HUES6 (cell line): ENCODE measurements around the gene KRT17.
"Not testable (repeated sequence)": the region's sequence is repeated elsewhere in the genome, so short reads cannot be mapped to it uniquely, and the experiment has no call there.

Source experiments
- H3K27ac ChIP-seq: 2 replicates; pipeline ENCODE4 v1.7.0; 2013; ENCODE audit warnings: low read depth, mild to moderate bottlenecking, low read length, inconsistent platforms
- H3K27me3 ChIP-seq: 2 replicates; pipeline ENCODE4 v1.6.1; 2013; ENCODE audit warnings: low read length; ENCODE audit not compliant: control insufficient read depth, insufficient read depth
- H3K36me3 ChIP-seq: 2 replicates; pipeline ENCODE4 v1.6.1; 2013; ENCODE audit warnings: low read length; ENCODE audit not compliant: control insufficient read depth, insufficient read depth
- H3K4me1 ChIP-seq: 2 replicates; pipeline ENCODE4 v1.6.1; 2013; ENCODE audit warnings: low read length; ENCODE audit not compliant: control insufficient read depth, insufficient read depth
- H3K4me3 ChIP-seq: 2 replicates; pipeline ENCODE4 v1.5.1; 2013; ENCODE audit warnings: low read depth, low read length
- H3K9ac ChIP-seq: one replicate; pipeline ENCODE4 v1.6.1; 2013; ENCODE audit warnings: mild to moderate bottlenecking, low read length
- H3K9me3 ChIP-seq: 2 replicates; pipeline ENCODE4 v1.6.1; 2013; ENCODE audit warnings: low read depth, low read length; ENCODE audit not compliant: control insufficient read depth, insufficient read depth

Gene KRT17

GRCh38 chr17:41622340-41623183 lies 1.8 kb downstream of the KRT17 start:
- peaks cover 13% of the 10 kb centered on the region; the same call in 1 of the 2 replicates for H3K4me1 ChIP-seq
- not testable (repeated sequence) for H3K9me3 ChIP-seq, H3K9ac ChIP-seq, H3K27me3 ChIP-seq, H3K4me3 ChIP-seq, H3K27ac ChIP-seq, H3K36me3 ChIP-seq

DNA sequence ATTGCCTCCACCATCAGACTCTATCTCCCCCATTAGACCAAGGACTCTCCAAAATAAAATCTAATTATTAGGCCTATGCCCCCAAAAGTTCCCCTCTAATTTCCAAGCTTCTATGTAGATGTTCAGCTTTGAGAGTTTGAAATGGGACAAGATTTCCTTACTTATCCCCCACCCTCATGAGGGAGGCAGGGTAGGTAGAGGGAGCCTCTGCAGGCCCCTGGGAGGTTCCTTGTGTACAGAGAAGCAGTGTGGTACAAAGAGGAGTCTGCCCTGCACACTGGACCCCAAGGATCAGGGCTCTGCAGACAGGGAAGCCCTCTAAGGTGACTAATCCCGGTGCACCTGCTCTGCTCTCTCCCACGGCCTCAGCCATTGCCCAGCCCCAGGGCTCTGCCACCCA lies 2.5 kb downstream of the KRT17 start:
- H3K27me3 ChIP-seq, result no peaks in the 10 kb centered on the region
- no peaks in the 10 kb centered on the region for H3K9me3 ChIP-seq
- H3K4me3 ChIP-seq, result no peak overlapping the region
- H3K4me1 ChIP-seq, result peaks cover 13% of the 10 kb centered on the region; the same call in 1 of the 2 replicates
- no peak overlapping the region for H3K9ac ChIP-seq
- no peak overlapping the region for H3K27ac ChIP-seq
- H3K36me3 ChIP-seq, result no peaks in the 10 kb centered on the region

DNA sequence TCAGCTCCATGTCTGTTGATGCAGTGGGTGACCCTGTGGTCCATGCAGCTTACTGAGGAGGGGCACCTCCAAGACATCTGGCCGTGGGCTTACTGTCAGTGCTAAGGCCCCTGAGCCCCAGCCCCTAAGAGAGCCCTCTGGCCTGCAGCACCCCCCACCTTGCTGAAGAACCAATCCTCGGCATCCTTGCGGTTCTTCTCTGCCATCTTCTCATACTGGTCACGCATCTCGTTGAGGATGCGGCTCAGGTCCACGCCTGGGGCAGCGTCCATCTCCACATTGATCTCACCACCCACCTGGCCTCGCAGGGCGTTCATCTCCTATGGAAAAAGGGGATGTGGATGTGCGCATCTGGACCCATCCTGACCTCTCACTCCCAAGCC lies 2.9 kb downstream of the KRT17 start:
- H3K9ac ChIP-seq, H3K9me3 ChIP-seq, H3K4me3 ChIP-seq, H3K27ac ChIP-seq, H3K27me3 ChIP-seq, H3K36me3 ChIP-seq: not testable (repeated sequence)
- H3K4me1 ChIP-seq, result peaks cover 13% of the 10 kb centered on the region; the same call in 1 of the 2 replicates

- no peak overlapping the region for H3K9ac ChIP-seq
- H3K4me3 ChIP-seq, result no peak overlapping the region
- no peak overlapping the region for H3K27ac ChIP-seq
- H3K9me3 ChIP-seq, result no peaks in the 10 kb centered on the region
- H3K4me1 ChIP-seq, result peaks cover 13% of the 10 kb centered on the region; the same call in 1 of the 2 replicates
- no peaks in the 10 kb centered on the region for H3K36me3 ChIP-seq
- H3K27me3 ChIP-seq, result no peaks in the 10 kb centered on the region
These were observed 3.6 kb downstream of the KRT17 start for GRCh38 chr17:41620583-41621434.

- not testable (repeated sequence) for H3K36me3 ChIP-seq, H3K27ac ChIP-seq, H3K4me3 ChIP-seq, H3K27me3 ChIP-seq, H3K9me3 ChIP-seq, H3K9ac ChIP-seq
- H3K4me1 ChIP-seq, result peaks cover 13% of the 10 kb centered on the region; the same call in 1 of the 2 replicates
These were observed 4.3 kb downstream of the KRT17 start for GRCh38 chr17:41619927-41620582.

GRCh38 chr17:41619036-41619926 lies 5.1 kb downstream of the KRT17 start:
- no peak overlapping the region for H3K27ac ChIP-seq

DNA sequence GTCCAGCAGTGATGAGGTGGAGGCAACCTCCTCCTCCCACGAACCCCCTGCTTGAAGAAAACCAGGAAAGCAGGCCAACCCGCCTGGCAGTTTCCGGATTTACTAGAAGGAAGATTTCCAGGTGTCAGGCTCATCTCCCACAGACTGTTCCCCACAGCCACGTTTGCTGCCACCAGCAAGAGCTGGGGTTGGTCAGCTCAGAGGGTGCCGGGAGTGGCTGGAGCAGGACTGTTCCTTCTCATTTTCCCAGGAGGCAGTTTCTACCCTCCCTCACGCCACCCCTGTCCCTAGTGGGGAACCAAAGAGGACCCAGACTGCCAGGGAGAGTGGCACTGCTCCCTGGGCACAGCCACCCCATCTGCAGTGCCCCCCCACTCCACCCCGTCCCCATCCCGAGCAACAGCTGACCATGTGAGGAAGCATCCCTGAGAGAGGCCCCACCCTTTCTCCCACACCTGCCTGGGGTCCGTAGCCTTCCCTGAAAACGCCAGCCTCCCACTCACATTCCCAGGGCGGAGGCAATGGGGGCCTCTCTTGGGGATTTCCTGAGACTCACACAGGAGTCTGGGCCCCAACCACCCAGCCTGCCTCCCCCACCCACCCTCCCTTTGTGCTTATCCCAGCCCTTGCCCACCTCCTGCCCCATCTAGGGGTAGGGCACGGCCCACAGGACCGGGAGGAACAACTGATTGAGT lies 5.9 kb downstream of the KRT17 start:
- Histone ChIP-seq H3K4me3 (no peak overlapping the region), H3K27ac (no peak overlapping the region), H3K9ac (no peak overlapping the region), H3K27me3 (no peaks in the 10 kb centered on the region), H3K36me3 (no peaks in the 10 kb centered on the region), H3K4me1 (peaks cover 13% of the 10 kb centered on the region; the same call in 1 of the 2 replicates), H3K9me3 (no peaks in the 10 kb centered on the region)

More at GRCh38 chr17:41619036-41619926, 5.1 kb downstream of the KRT17 start:
- peaks cover 13% of the 10 kb centered on the region; the same call in 1 of the 2 replicates for H3K4me1 ChIP-seq
- no peaks in the 10 kb centered on the region for H3K27me3 ChIP-seq
- no peak overlapping the region for H3K9ac ChIP-seq
- H3K4me3 ChIP-seq, result no peak overlapping the region
- H3K9me3 ChIP-seq, result no peaks in the 10 kb centered on the region
- no peaks in the 10 kb centered on the region for H3K36me3 ChIP-seq

GRCh38 chr17:41617698-41618097 lies 6.7 kb downstream of the KRT17 start:
- Histone ChIP-seq H3K9ac (no peak overlapping the region), H3K27ac (no peak overlapping the region), H3K9me3 (no peaks in the 10 kb centered on the region), H3K4me3 (no peak overlapping the region), H3K27me3 (no peaks in the 10 kb centered on the region; the same call in 1 of the 2 replicates), H3K36me3 (no peaks in the 10 kb centered on the region), H3K4me1 (peaks cover 8% of the 10 kb centered on the region; the same call in 1 of the 2 replicates)

GRCh38 chr17:41617136-41617535 lies 7.2 kb downstream of the KRT17 start:
- Histone ChIP-seq H3K4me1 (peaks cover 7% of the 10 kb centered on the region; the same call in 1 of the 2 replicates), H3K27me3 (no peaks in the 10 kb centered on the region; the same call in 1 of the 2 replicates), H3K36me3 (no peaks in the 10 kb centered on the region), H3K9me3 (no peaks in the 10 kb centered on the region), H3K9ac (no peak overlapping the region), H3K4me3 (no peak overlapping the region), H3K27ac (no peak overlapping the region)

GRCh38 chr17:41616486-41616885 lies 7.9 kb downstream of the KRT17 start:
- not testable (repeated sequence) for H3K9ac ChIP-seq, H3K9me3 ChIP-seq, H3K4me1 ChIP-seq, H3K4me3 ChIP-seq, H3K27ac ChIP-seq, H3K36me3 ChIP-seq, H3K27me3 ChIP-seq
